Tibial nerve (tissue), 4 donors: ENCODE results near the gene LRRC42. TPM values are rescaled to one million over a fixed set of nuclear protein-coding genes. Genes with fewer than 3 reads are reported as not detected.
A peak's percentile ranks its signal among the peaks of the same experiment; 100 is the strongest.

Source experiments
- DNase-seq, 2 donors: peaks; one replicate each; pipeline ENCODE4 v3.0.0-alpha.2; 2019; ENCODE audit warnings: low spot score in 2 of 2
- H3K27ac ChIP-seq, 4 donors: fragments of 200-600 bp; sonication (generic) in 3 of 4; one replicate each; pipeline ENCODE4 v1.5.1; 2017 to 2019; ENCODE audit warnings: mild to moderate bottlenecking in 1 of 4
- H3K27me3 ChIP-seq, 2 donors: fragments of 200-600 bp; sonication (generic) in 1 of 2; one replicate each; pipeline versions ENCODE4 v1.5.1 to v1.6.0; 2017 to 2019
- H3K36me3 ChIP-seq, 3 donors: fragments of 200-600 bp; sonication (generic); one replicate each; pipeline ENCODE4 v1.5.1; 2018 to 2019
- H3K4me1 ChIP-seq, 4 donors: fragments of 200-600 bp; sonication (generic) in 3 of 4; one replicate each; pipeline ENCODE4 v1.5.1; 2017 to 2019
- H3K4me3 ChIP-seq, 4 donors: fragments of 200-600 bp; sonication (generic) in 3 of 4; one replicate each; pipeline ENCODE4 v1.5.1; 2017 to 2019; ENCODE audit warnings: mild to moderate bottlenecking in 1 of 4, moderate library complexity in 1 of 4
- H3K9me3 ChIP-seq, 4 donors: fragments of 200-600 bp; sonication (generic) in 3 of 4; one replicate each; pipeline ENCODE4 v1.5.1; 2017 to 2019
- EP300 ChIP-seq, 2 donors: sonication (generic); formaldehyde crosslinking; IDR thresholded peaks; one replicate each; pipeline ENCODE4 v1.6.1; 2017; ENCODE audit warnings: antibody characterized with exemption in 2 of 2, mild to moderate bottlenecking in 1 of 2
- POLR2A ChIP-seq, 2 donors: fragments of 450-650 bp; IDR thresholded peaks; one replicate each; pipeline ENCODE4 v1.6.1; 2017; ENCODE audit warnings: antibody characterized with exemption in 2 of 2, mild to moderate bottlenecking in 2 of 2, moderate library complexity in 2 of 2
- WGBS, 2 donors: methylation state at CpG; one replicate each; pipeline ENCODE4 v1.1.5; 2018; 5-methylcytosine and 5-hydroxymethylcytosine counted together
- total RNA-seq, 4 donors: library from RNA; depleted of rRNA; stranded (reverse); fragments of >200 nt; gene quantifications; one replicate each; pipeline ENCODE4 v1.1.0, GENCODE V29; 2016
- TF ChIP-seq, protein P1 (sequence below), 5 experiments: fragments of 200-600 bp in 3 of 5; fragments of 450-650 bp in 2 of 5; sonication (generic) in 3 of 5; IDR thresholded peaks; one replicate each; pipeline ENCODE4 v1.5.1; 2016 to 2019; ENCODE audit warnings: antibody characterized with exemption in 5 of 5, mild to moderate bottlenecking in 3 of 5, moderate library complexity in 2 of 5

The LRRC42 gene
- total RNA-seq, 4 donors from 2014 or later = 26.1 to 29.5 (median 26.8) TPM

- no peaks in the 10 kb centered on the region for H3K36me3 ChIP-seq
- 1 to 2% methylated on average over 31 to 71 of the region's 90 CpGs for WGBS, 2 donors
- H3K27ac ChIP-seq = peak within 1 kb of the TSS; percentile 90 to 96 (median 93)
Measured at GRCh38 chr1:53945433-53946251, 508 bp upstream of the LRRC42 start, which contains the start of gene IFT25. Gene IFT25 (minus strand): TSS chr1:53945699. CDS start chr1:53940082, 5,617 bp downstream.

GRCh38 chr1:53947172-53947907 lies 1.2 kb downstream of the LRRC42 start:
- peak overlapping the region; percentile 90 to 96 (median 93) for H3K27ac ChIP-seq
- H3K27me3 ChIP-seq = no peaks in the 10 kb centered on the region
- H3K36me3 ChIP-seq = peaks cover 0 to 12% (median 0%) of the 10 kb centered on the region in 3 donors
- H3K9me3 ChIP-seq = no peaks in the 10 kb centered on the region
- TF ChIP-seq, protein P1, sequence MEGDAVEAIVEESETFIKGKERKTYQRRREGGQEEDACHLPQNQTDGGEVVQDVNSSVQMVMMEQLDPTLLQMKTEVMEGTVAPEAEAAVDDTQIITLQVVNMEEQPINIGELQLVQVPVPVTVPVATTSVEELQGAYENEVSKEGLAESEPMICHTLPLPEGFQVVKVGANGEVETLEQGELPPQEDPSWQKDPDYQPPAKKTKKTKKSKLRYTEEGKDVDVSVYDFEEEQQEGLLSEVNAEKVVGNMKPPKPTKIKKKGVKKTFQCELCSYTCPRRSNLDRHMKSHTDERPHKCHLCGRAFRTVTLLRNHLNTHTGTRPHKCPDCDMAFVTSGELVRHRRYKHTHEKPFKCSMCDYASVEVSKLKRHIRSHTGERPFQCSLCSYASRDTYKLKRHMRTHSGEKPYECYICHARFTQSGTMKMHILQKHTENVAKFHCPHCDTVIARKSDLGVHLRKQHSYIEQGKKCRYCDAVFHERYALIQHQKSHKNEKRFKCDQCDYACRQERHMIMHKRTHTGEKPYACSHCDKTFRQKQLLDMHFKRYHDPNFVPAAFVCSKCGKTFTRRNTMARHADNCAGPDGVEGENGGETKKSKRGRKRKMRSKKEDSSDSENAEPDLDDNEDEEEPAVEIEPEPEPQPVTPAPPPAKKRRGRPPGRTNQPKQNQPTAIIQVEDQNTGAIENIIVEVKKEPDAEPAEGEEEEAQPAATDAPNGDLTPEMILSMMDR (IDR thresholded peaks at IDR 0.05) = no peak
- TF ChIP-seq POLR2A (IDR thresholded peaks at IDR 0.05) (no peak), EP300 (IDR thresholded peaks at IDR 0.05) (no peak)
- H3K4me1 ChIP-seq = peaks cover 0 to 57% (median 18%) of the 10 kb centered on the region in 4 donors
- no peak for DNase-seq
- 37 to 41% methylated on average over 6 of the region's 6 CpGs for WGBS, 2 donors
- H3K4me3 ChIP-seq = peak overlapping the region; percentile 55 to 99 (median 92)

More at GRCh38 chr1:53945433-53946251, 508 bp upstream of the LRRC42 start, which contains the start of gene IFT25:
- Histone ChIP-seq H3K4me1 (peaks cover 0 to 59% (median 18%) of the 10 kb centered on the region in 4 donors), H3K9me3 (no peaks in the 10 kb centered on the region), H3K4me3 (peak within 1 kb of the TSS; percentile 55 to 99 (median 92)), H3K27me3 (no peaks in the 10 kb centered on the region)
- peak; percentile 96 to 97 for DNase-seq
- TF ChIP-seq POLR2A (IDR thresholded peaks at IDR 0.05) (peak; percentile 60 to 77), EP300 (IDR thresholded peaks at IDR 0.05) (peak in 1 of 2 donors; percentile 85)
- TF ChIP-seq, protein P1 (IDR thresholded peaks at IDR 0.05) = peak in 1 of 5 experiments; percentile 8

GRCh38 chr1:53948291-53948690 lies 2.1 kb downstream of the LRRC42 start:
- peak overlapping the region in 2 of 4 donors; percentile 90 to 96 for H3K27ac ChIP-seq
- DNase-seq = no peak
- no peaks in the 10 kb centered on the region for H3K9me3 ChIP-seq
- 74 to 75% methylated on average over 5 of the region's 5 CpGs for WGBS, 2 donors
- TF ChIP-seq EP300 (IDR thresholded peaks at IDR 0.05) = no peak
- TF ChIP-seq POLR2A (IDR thresholded peaks at IDR 0.05) = no peak
- TF ChIP-seq, protein P1 (IDR thresholded peaks at IDR 0.05) = no peak
- no peaks in the 10 kb centered on the region for H3K27me3 ChIP-seq
- no peak overlapping the region for H3K4me3 ChIP-seq
- H3K4me1 ChIP-seq = peaks cover 0 to 55% (median 18%) of the 10 kb centered on the region in 4 donors
- peaks cover 0 to 21% (median 0%) of the 10 kb centered on the region in 3 donors for H3K36me3 ChIP-seq

DNA sequence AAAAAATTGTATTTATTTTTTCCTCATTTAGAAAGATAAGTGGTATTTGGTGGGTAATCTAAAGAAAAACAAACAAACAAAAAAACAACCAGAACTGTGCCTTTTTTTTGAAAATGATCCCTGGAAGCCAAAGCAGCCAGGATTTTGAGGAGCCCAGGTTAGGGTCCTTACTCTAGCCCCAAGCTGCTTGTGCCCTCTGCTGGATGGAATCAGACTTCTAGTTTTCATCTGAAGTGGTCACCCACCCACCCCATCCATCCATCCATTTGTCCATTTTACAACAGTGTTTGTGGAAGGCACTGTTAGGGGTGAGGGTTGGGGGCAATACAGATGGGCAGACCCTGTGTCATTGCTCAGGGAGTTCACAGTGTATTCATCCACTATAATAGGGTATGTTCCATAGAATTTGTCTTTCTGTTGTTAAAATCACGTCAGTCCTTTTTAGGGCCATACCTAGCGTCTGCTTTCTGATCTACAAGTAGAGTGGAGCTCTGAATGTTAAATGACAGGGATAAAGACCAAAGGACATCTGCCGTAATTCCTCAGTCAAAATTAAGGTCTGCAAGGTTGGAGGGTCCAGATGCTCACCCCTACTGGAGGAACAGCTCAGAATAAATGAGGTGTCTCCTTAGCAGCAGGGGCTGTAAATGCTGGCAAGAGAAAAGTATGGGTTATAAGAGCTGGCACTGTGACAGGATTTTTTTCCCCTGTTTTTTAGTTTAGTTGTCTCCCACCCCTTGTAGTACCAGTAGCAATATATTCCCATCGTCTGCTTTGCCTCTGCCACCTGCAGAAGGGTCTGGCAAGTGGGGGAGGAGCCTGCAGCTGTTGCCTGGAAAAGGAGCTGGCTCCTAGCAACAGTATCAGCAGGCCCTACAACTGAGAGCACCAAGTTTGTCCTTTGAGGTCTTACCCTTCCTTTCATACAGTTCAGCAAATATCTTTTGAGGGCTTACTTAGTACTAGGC lies 3.2 kb downstream of the LRRC42 start:
- 82 to 84% methylated on average over 4 of the region's 4 CpGs for whole genome bisulfite sequencing, 2 donors
- DNase-seq = no peak
- Histone ChIP-seq H3K27me3 (no peaks in the 10 kb centered on the region), H3K9me3 (no peaks in the 10 kb centered on the region), H3K4me3 (no peak overlapping the region), H3K36me3 (peaks cover 0 to 31% (median 0%) of the 10 kb centered on the region in 3 donors), H3K27ac (peak overlapping the region in 1 of 4 donors; percentile 96), H3K4me1 (peaks cover 0 to 51% (median 15%) of the 10 kb centered on the region in 4 donors)
- TF ChIP-seq, protein P1 (IDR thresholded peaks at IDR 0.05) = peak in 4 of 5 experiments; percentile 25 to 43 (median 33)
- TF ChIP-seq POLR2A (IDR thresholded peaks at IDR 0.05) = no peak
- no peak for TF ChIP-seq EP300 (IDR thresholded peaks at IDR 0.05)
